Globus pallidus (tissue), 1 donor: ENCODE data around the gene LPCAT4.
"Not testable (repeated sequence)": the region's sequence is repeated elsewhere in the genome, so short reads cannot be mapped to it uniquely, and the experiment has no call there.

Experiments
- DNase-seq: peaks from one replicate; pipeline ENCODE4 v3.0.0-alpha.2; 2015; ENCODE audit warnings: low spot score

LPCAT4 gene

GRCh38 chr15:34362047-34362773, 4.8 kb downstream of the LPCAT4 start:
- no peak for DNase-seq

GRCh38 chr15:34361278-34361677, 5.7 kb downstream of the LPCAT4 start:
- no peak for DNase-seq

- DNase-seq: no peak
These were observed 6.7 kb downstream of the LPCAT4 start for GRCh38 chr15:34360298-34360697.

GRCh38 chr15:34359416-34359815, 7.6 kb downstream of the LPCAT4 start:
- DNase-seq: no peak

GRCh38 chr15:34358948-34359347, 8.0 kb downstream of the LPCAT4 start:
- no peak for DNase-seq

GRCh38 chr15:34358367-34358766, 8.6 kb downstream of the LPCAT4 start:
- no peak for DNase-seq

- no peak for DNase-seq
These were observed 9.3 kb downstream of the LPCAT4 start for GRCh38 chr15:34357653-34358052.

GRCh38 chr15:34355241-34355640, 11.8 kb downstream of the LPCAT4 start:
- no peak for DNase-seq

- DNase-seq: no peak
These were observed 12.7 kb downstream of the LPCAT4 start for GRCh38 chr15:34354286-34354685.

- no peak for DNase-seq
These were observed 13.4 kb downstream of the LPCAT4 start for GRCh38 chr15:34353627-34354026.

GRCh38 chr15:34352996-34353395, 14.0 kb downstream of the LPCAT4 start:
- DNase-seq: not testable (repeated sequence)

- DNase-seq: no peak
These were observed 17.2 kb downstream of the LPCAT4 start for GRCh38 chr15:34349769-34350168.

- no peak for DNase-seq
These were observed 18.2 kb downstream of the LPCAT4 start for GRCh38 chr15:34348735-34349300.

GRCh38 chr15:34347951-34348638, 18.9 kb downstream of the LPCAT4 start:
- DNase-seq: no peak

GRCh38 chr15:34342737-34343575, 24.0 kb downstream of the LPCAT4 start, which contains the start of the genes NOP10 and NUTM1:
Gene NOP10, minus strand, starts transcription at chr15:34343136. Its CDS starts 63 bp downstream, at chr15:34343073.
Gene NUTM1, plus strand, starts transcription at chr15:34343315. Its CDS starts 382 bp downstream, at chr15:34343697.
- peak; percentile 92 for DNase-seq

- DNase-seq: not testable (repeated sequence)
These were observed 24.7 kb downstream of the LPCAT4 start for GRCh38 chr15:34342213-34342736.

- DNase-seq: no peak
These were observed 25.4 kb downstream of the LPCAT4 start for GRCh38 chr15:34341381-34342212.

GRCh38 chr15:34339946-34340345, 27.1 kb downstream of the LPCAT4 start:
- no peak for DNase-seq

GRCh38 chr15:34338347-34338746, 28.6 kb downstream of the LPCAT4 start:
- DNase-seq: no peak

- DNase-seq: peak; percentile 91
These were observed 29.3 kb downstream of the LPCAT4 start, which contains the start of gene SLC12A6 for GRCh38 chr15:34337557-34338306. Gene SLC12A6, minus strand, starts transcription at chr15:34337781. Its CDS starts 1,101 bp downstream, at chr15:34336680.
